IMR-90 (cell line): ENCODE data around the gene RNU6-8. TPM values are rescaled to one million over a fixed set of nuclear protein-coding genes. Genes with fewer than 3 reads are reported as not detected.

Source experiments
- ATAC-seq: fragments of 200-7000 bp; cut with Tn5 transposase; 2 replicates; pipeline ENCODE4 v1.9.1; 2020; ENCODE audit warnings: low read depth, mild to moderate bottlenecking, moderate library complexity
- BruUV-seq: library from RNA; stranded (reverse); fragments of 400-500 nt; replicated peaks from 2 replicates; lab custom pipeline; 2021; lab: Mats Ljungman, UMichigan
- CTCF ChIA-PET: fragments of 300-600 bp; formaldehyde crosslinking; extraction: SDS; loops from one replicate; lab custom pipeline; 2021; ENCODE audit warnings: antibody characterized with exemption; lab: Yijun Ruan, JAX
- POLR2A ChIA-PET: fragments of 300-600 bp; sonication (Branson Sonifier 250); formaldehyde crosslinking; loops from one replicate; lab custom pipeline; 2022; ENCODE audit warnings: antibody characterized with exemption; ENCODE audit not compliant: unreplicated experiment; lab: Charles Lee
- DNase-seq: peaks from one replicate; pipeline ENCODE4 v3.0.0; 2013
- H2AFZ ChIP-seq: replicated peaks from 2 replicates; pipeline ENCODE3; 2013; ENCODE audit warnings: low read length, mild to moderate bottlenecking; ENCODE audit not compliant: poor library complexity
- H2AK5ac ChIP-seq: 2 replicates; pipeline ENCODE4 v1.6.1; 2013; ENCODE audit warnings: low read depth, low read length, inconsistent platforms
- H2AK9ac ChIP-seq: replicated peaks from 2 replicates; pipeline ENCODE3; 2013; ENCODE audit warnings: mild to moderate bottlenecking, low read depth, low read length, moderate library complexity; ENCODE audit not compliant: poor library complexity
- H2BK120ac ChIP-seq: 2 replicates; pipeline ENCODE4 v1.6.1; 2013; ENCODE audit warnings: low read depth, low read length, inconsistent platforms
- H2BK15ac ChIP-seq: 3 replicates; pipeline ENCODE4 v1.6.1; 2013; ENCODE audit warnings: low read depth, low read length, inconsistent platforms
- H2BK20ac ChIP-seq: 2 replicates; pipeline ENCODE4 v1.6.1; 2013; ENCODE audit warnings: low read depth, mild to moderate bottlenecking, inconsistent platforms, low read length, moderate library complexity
- H2BK5ac ChIP-seq: 2 replicates; pipeline ENCODE4 v1.6.1; 2013; ENCODE audit warnings: mild to moderate bottlenecking, low read depth, low read length, inconsistent platforms; ENCODE audit not compliant: poor library complexity, severe bottlenecking
- H3K14ac ChIP-seq: replicated peaks from 2 replicates; pipeline ENCODE4 v1.6.1; 2013; ENCODE audit warnings: low read depth, low read length, inconsistent platforms
- H3K18ac ChIP-seq: 2 replicates; pipeline ENCODE4 v1.6.1; 2013; ENCODE audit warnings: low read depth, low read length, control low read depth
- H3K23ac ChIP-seq: 2 replicates; pipeline ENCODE4 v1.6.1; 2013; ENCODE audit warnings: low read depth, low read length, inconsistent platforms
- H3K27ac ChIP-seq: 2 replicates; pipeline ENCODE4 v1.5.1; 2013; ENCODE audit warnings: mild to moderate bottlenecking, control low read depth, low read length; ENCODE audit not compliant: insufficient read depth
- H3K27me3 ChIP-seq: 2 replicates; pipeline ENCODE4 v1.6.1; 2013; ENCODE audit warnings: low read length; ENCODE audit not compliant: control insufficient read depth, insufficient read depth
- H3K36me3 ChIP-seq: 2 replicates; pipeline ENCODE4 v1.6.1; 2013; ENCODE audit warnings: low read length, mixed read lengths; ENCODE audit not compliant: control insufficient read depth, insufficient read depth
- H3K4ac ChIP-seq: 2 replicates; pipeline ENCODE4 v1.6.1; 2013; ENCODE audit warnings: low read depth, low read length, inconsistent platforms
- H3K4me1 ChIP-seq: 2 replicates; pipeline ENCODE4 v1.6.1; 2013; ENCODE audit warnings: low read length, mixed read lengths; ENCODE audit not compliant: control insufficient read depth, insufficient read depth
- H3K4me2 ChIP-seq: 2 replicates; pipeline ENCODE4 v1.6.1; 2013; ENCODE audit warnings: low read depth, mild to moderate bottlenecking, control low read depth, low read length, moderate library complexity
- H3K4me3 ChIP-seq: 2 replicates; pipeline ENCODE4 v1.5.1; 2013; ENCODE audit warnings: low read depth, mild to moderate bottlenecking, control low read depth, low read length, moderate library complexity; ENCODE audit not compliant: insufficient read depth
- H3K56ac ChIP-seq: 2 replicates; pipeline ENCODE4 v1.6.1; 2013; ENCODE audit warnings: low read length, inconsistent platforms; ENCODE audit not compliant: insufficient read depth; ENCODE audit errors: extremely low read depth
- H3K79me1 ChIP-seq, 2 experiments: 2 replicates each; pipeline ENCODE4 v1.6.1; 2013; ENCODE audit warnings: low read length in 2 of 2, inconsistent platforms in 1 of 2, low read depth in 1 of 2
- H3K9ac ChIP-seq: 2 replicates; pipeline ENCODE4 v1.6.1; 2013; ENCODE audit warnings: low read depth, low read length, control low read depth
- H3K9me1 ChIP-seq: 2 replicates; pipeline ENCODE4 v1.6.1; 2013; ENCODE audit warnings: low read length, inconsistent platforms; ENCODE audit not compliant: insufficient read depth
- H3K9me3 ChIP-seq: 2 replicates; pipeline ENCODE4 v1.6.1; 2013; ENCODE audit warnings: low read length; ENCODE audit not compliant: control insufficient read depth, insufficient read depth
- H4K20me1 ChIP-seq: 2 replicates; pipeline ENCODE4 v1.6.1; 2013; ENCODE audit warnings: low read length, inconsistent platforms; ENCODE audit not compliant: insufficient read depth
- H4K5ac ChIP-seq: 2 replicates; pipeline ENCODE4 v1.6.1; 2013; ENCODE audit warnings: mild to moderate bottlenecking, low read depth, low read length, control low read depth
- H4K8ac ChIP-seq, 2 experiments: 2 replicates each; pipeline ENCODE4 v1.6.1; 2013; ENCODE audit warnings: low read depth in 2 of 2, low read length in 2 of 2, control low read depth in 1 of 2, inconsistent platforms in 1 of 2
- H4K91ac ChIP-seq: 2 replicates; pipeline ENCODE4 v1.6.1; 2013; ENCODE audit warnings: low read depth, low read length, inconsistent platforms; ENCODE audit not compliant: insufficient read depth
- BHLHE40 ChIP-seq: fragments of 150-350 bp; IDR thresholded peaks from 2 replicates; pipeline ENCODE4 v1.6.1; 2016; ENCODE audit warnings: mild to moderate bottlenecking, low read depth, low read length
- CEBPB ChIP-seq: IDR thresholded peaks from 2 replicates; pipeline ENCODE4 v1.6.1; 2012; ENCODE audit warnings: low read depth, low read length, improper control_type of control experiment
- CHD1 ChIP-seq: IDR thresholded peaks from 2 replicates; pipeline ENCODE4 v1.6.1; 2012; ENCODE audit warnings: low read depth, low read length, improper control_type of control experiment
- CTCF ChIP-seq: conservative IDR thresholded peaks from 2 replicates; pipeline ENCODE4 v1.5.1; 2012; ENCODE audit warnings: mild to moderate bottlenecking, low read depth, low read length, improper control_type of control experiment
- ELK1 ChIP-seq: fragments of 150-350 bp; IDR thresholded peaks from 2 replicates; pipeline ENCODE4 v1.6.1; 2016; ENCODE audit warnings: low read depth, mild to moderate bottlenecking, low read length, moderate library complexity, borderline replicate concordance
- FOS ChIP-seq: fragments of 150-350 bp; IDR thresholded peaks from 2 replicates; pipeline ENCODE4 v1.6.1; 2016; ENCODE audit warnings: low read depth, low read length
- MAFK ChIP-seq: IDR thresholded peaks from 2 replicates; pipeline ENCODE4 v1.6.1; 2012; ENCODE audit warnings: low read depth, low read length, improper control_type of control experiment
- MAZ ChIP-seq: IDR thresholded peaks from 2 replicates; pipeline ENCODE4 v1.6.1; 2012; ENCODE audit warnings: low read depth, mild to moderate bottlenecking, low read length, improper control_type of control experiment, moderate library complexity, borderline replicate concordance
- MXI1 ChIP-seq: IDR thresholded peaks from 2 replicates; pipeline ENCODE4 v1.6.1; 2012; ENCODE audit warnings: low read depth, mild to moderate bottlenecking, low read length, moderate library complexity, borderline replicate concordance
- NFE2L2 ChIP-seq: fragments of 150-350 bp; IDR thresholded peaks from 2 replicates; pipeline ENCODE4 v1.6.1; 2016; ENCODE audit warnings: low read depth, mild to moderate bottlenecking, low read length
- POLR2A ChIP-seq: IDR thresholded peaks from 2 replicates; pipeline ENCODE4 v1.6.1; 2012; ENCODE audit warnings: mild to moderate bottlenecking, low read depth, low read length
- RAD21 ChIP-seq: IDR thresholded peaks from 2 replicates; pipeline ENCODE4 v1.6.1; 2012; ENCODE audit warnings: low read length, improper control_type of control experiment
- RCOR1 ChIP-seq: IDR thresholded peaks from 2 replicates; pipeline ENCODE4 v1.6.1; 2012; ENCODE audit warnings: mild to moderate bottlenecking, low read length, improper control_type of control experiment; ENCODE audit not compliant: insufficient replicate concordance
- RFX5 ChIP-seq: IDR thresholded peaks from 2 replicates; pipeline ENCODE4 v1.8.0; 2012; ENCODE audit warnings: low read depth, mild to moderate bottlenecking, low read length, moderate library complexity
- SMC3 ChIP-seq: fragments of 150-350 bp; IDR thresholded peaks from 2 replicates; pipeline ENCODE4 v1.6.1; 2016; ENCODE audit warnings: low read depth, mild to moderate bottlenecking, antibody characterized with exemption, low read length, moderate library complexity
- WGBS, 2 experiments: methylation state at CpG; one replicate each; pipeline versions ENCODE4 v1.1.5 to v1.1.7; 2013; ENCODE audit warnings: missing lambda C conversion rate in 2 of 2; ENCODE audit not compliant: insufficient read length in 1 of 2; ENCODE audit errors: extremely low coverage in 2 of 2; 5-methylcytosine and 5-hydroxymethylcytosine counted together
- dilution Hi-C: fragments of 300-500 bp; cut with HindIII; formaldehyde crosslinking; loops from one replicate; pipeline ENCODE4 v1.14.3; 2018; ENCODE audit warnings: low sequenced_read_pairs; ENCODE audit not compliant: unreplicated experiment
- in situ Hi-C: fragments of 300-500 bp; cut with MboI; formaldehyde crosslinking; loops from 3 replicates; pipeline ENCODE4 v1.14.3; 2019; ENCODE audit warnings: low sequenced_read_pairs, inconsistent platforms, mixed read lengths
- intact Hi-C: fragments of 100-400 bp; cut with micrococcal nuclease; formaldehyde crosslinking; loops from 2 replicates; pipeline ENCODE4 v1.10.0; 2022
- polyA plus RNA-seq, 3 experiments: library from polyadenylated mRNA; depleted of rRNA; stranded (reverse); fragments of >200 nt; gene quantifications; 2 replicates each; pipeline ENCODE4 v1.2.3, GENCODE V29; 2012; ENCODE audit warnings: low replicate concordance in 1 of 3
- total RNA-seq: library from RNA; depleted of rRNA; stranded (reverse); fragments of >200 nt; gene quantifications from 2 replicates; pipeline ENCODE4 v1.2.3, GENCODE V29; 2012

Gene RNU6-8
- total and polyA plus RNA-seq, 2 of the 4 experiments (the other 2 are of a cell fraction), result not detected

- no peak for TF ChIP-seq NFE2L2
Measured at GRCh38 chr14:32230695-32231280, 27.7 kb upstream of the RNU6-8 start (continued).

- POLR2A ChIA-PET, result no interaction called here
- Histone ChIP-seq H3K27ac (no peak overlapping the region), H2BK5ac (peak overlapping the region; percentile 0), H3K56ac (no peak overlapping the region), H2BK120ac (no peak overlapping the region), H4K5ac (no peak overlapping the region), H3K9me1 (peaks cover 8% of the 10 kb centered on the region; the same call in 1 of the 2 replicates), H3K79me1 (no peaks in the 10 kb centered on the region), H4K8ac (no peak overlapping the region), H3K4me3 (no peak overlapping the region), H3K4ac (no peak overlapping the region), H3K4me1 (peaks cover 8% of the 10 kb centered on the region), H3K4me2 (no peak overlapping the region), H2AK5ac (no peak overlapping the region), H2AFZ (no peak overlapping the region), H3K23ac (no peak overlapping the region), H3K9ac (no peak overlapping the region), H2AK9ac (no peak overlapping the region), H4K20me1 (no peaks in the 10 kb centered on the region), H4K91ac (no peak overlapping the region), H2BK15ac (no peak overlapping the region), H3K9me3 (no peaks in the 10 kb centered on the region), H3K27me3 (no peaks in the 10 kb centered on the region), H3K36me3 (no peaks in the 10 kb centered on the region), H3K18ac (peak overlapping the region; percentile 21; the same call in 1 of the 2 replicates), H2BK20ac (no peak overlapping the region), H3K14ac (no peak overlapping the region)
- BruUV-seq, result no TSS peak
- intact Hi-C loops, result no loop called here
- in situ Hi-C loops, result loop anchor here (25.0 kb wide), 1 partner anchor 293 kb away; no protein-coding TSS in a partner anchor
- peak; percentile 33 for DNase-seq
- ATAC-seq, result peak; percentile 55
- CTCF ChIA-PET, result no interaction called here
- WGBS, 2 experiments, result no CpG with 5 or more reads among the region's 3 CpGs
- dilution Hi-C loops, result no loop called here
- TF ChIP-seq CEBPB (no peak), RAD21 (no peak), RCOR1 (no peak), SMC3 (no peak), FOS (no peak), MXI1 (no peak), BHLHE40 (no peak), MAFK (no peak), NFE2L2 (no peak), CTCF (no peak), ELK1 (no peak), RFX5 (no peak), CHD1 (no peak), POLR2A (no peak), MAZ (no peak)
Measured at GRCh38 chr14:32230181-32230580, 27.1 kb upstream of the RNU6-8 start.
